Tibial nerve (tissue), 4 donors: ENCODE results near the gene AVEN.

Source experiments
- EP300 ChIP-seq, 2 donors: sonication (generic); formaldehyde crosslinking; IDR thresholded peaks; one replicate each; pipeline ENCODE4 v1.6.1; 2017; ENCODE audit warnings: antibody characterized with exemption in 2 of 2, mild to moderate bottlenecking in 1 of 2
- TF ChIP-seq, protein P1 (sequence below), 5 experiments: fragments of 200-600 bp in 3 of 5; fragments of 450-650 bp in 2 of 5; sonication (generic) in 3 of 5; IDR thresholded peaks; one replicate each; pipeline ENCODE4 v1.5.1; 2016 to 2019; ENCODE audit warnings: antibody characterized with exemption in 5 of 5, mild to moderate bottlenecking in 3 of 5, moderate library complexity in 2 of 5

GRCh38 chr15:33837294-33837693 lies 201.7 kb downstream of the AVEN start:
- TF ChIP-seq, protein P1, sequence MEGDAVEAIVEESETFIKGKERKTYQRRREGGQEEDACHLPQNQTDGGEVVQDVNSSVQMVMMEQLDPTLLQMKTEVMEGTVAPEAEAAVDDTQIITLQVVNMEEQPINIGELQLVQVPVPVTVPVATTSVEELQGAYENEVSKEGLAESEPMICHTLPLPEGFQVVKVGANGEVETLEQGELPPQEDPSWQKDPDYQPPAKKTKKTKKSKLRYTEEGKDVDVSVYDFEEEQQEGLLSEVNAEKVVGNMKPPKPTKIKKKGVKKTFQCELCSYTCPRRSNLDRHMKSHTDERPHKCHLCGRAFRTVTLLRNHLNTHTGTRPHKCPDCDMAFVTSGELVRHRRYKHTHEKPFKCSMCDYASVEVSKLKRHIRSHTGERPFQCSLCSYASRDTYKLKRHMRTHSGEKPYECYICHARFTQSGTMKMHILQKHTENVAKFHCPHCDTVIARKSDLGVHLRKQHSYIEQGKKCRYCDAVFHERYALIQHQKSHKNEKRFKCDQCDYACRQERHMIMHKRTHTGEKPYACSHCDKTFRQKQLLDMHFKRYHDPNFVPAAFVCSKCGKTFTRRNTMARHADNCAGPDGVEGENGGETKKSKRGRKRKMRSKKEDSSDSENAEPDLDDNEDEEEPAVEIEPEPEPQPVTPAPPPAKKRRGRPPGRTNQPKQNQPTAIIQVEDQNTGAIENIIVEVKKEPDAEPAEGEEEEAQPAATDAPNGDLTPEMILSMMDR (IDR thresholded peaks at IDR 0.05), result no peak
- no peak for TF ChIP-seq EP300 (IDR thresholded peaks at IDR 0.05)
